SH-SY5Y (cell line): ENCODE results near the gene CMTM2.

Experiments used
- GATA2 ChIP-seq: IDR thresholded peaks from 2 replicates; pipeline ENCODE4 v1.6.1; 2011; ENCODE audit warnings: mild to moderate bottlenecking, low read depth, low read length
- GATA3 ChIP-seq: IDR thresholded peaks from 2 replicates; pipeline ENCODE4 v1.6.1; 2011; ENCODE audit warnings: low read depth, mild to moderate bottlenecking, low read length, moderate library complexity

DNA sequence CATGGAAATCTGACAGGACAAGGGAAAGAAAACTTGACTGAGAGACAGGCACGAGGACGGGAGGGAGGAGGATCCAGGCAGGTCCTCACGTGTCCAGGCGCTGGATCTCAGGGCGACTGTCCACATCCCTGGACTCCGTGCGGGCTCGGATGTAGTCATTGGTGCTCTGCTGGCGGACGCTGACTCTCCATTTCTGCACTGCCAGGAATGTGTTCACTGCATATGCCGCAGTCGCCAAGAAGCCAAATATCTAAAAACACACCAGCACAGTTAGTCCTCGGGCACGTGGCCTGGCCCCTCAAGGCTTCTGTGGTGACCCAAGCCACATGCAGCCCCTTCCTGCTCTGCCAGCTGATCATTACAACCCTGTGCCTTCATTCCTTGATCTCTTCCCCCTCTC, 42.7 kb downstream of the CMTM2 start:
- TF ChIP-seq GATA2 (no peak), GATA3 (no peak)
